22Rv1 (cell line): ENCODE data around the gene GPR173.

Experiments
- CTCF ChIP-seq: fragments of 450-650 bp; IDR thresholded peaks from 2 replicates; pipeline ENCODE4 v1.5.1; 2017; ENCODE audit warnings: mild to moderate bottlenecking
- ZFX ChIP-seq: fragments of 450-650 bp; IDR thresholded peaks from 2 replicates; pipeline ENCODE4 v1.6.1; 2017; ENCODE audit warnings: antibody characterized with exemption, borderline replicate concordance

- TF ChIP-seq CTCF (no peak), ZFX (no peak)
Measured at GRCh38 chrX:53087388-53087831, 38.8 kb downstream of the GPR173 start.
